ENCODE results near the gene TBC1D5.

The TBC1D5 gene

GRCh38 chr3:17288839-17289399 is 453.5 kb downstream of the TBC1D5 start (continued):
- TF ChIP-seq CSRNP3 (CRISPR knock-in tag; IDR thresholded peaks at IDR 0.05) (no peak), PATZ1 (CRISPR knock-in tag; IDR thresholded peaks at IDR 0.05; ENCODE audit: borderline replicate concordance) (no peak), SNAI2 (CRISPR knock-in tag; IDR thresholded peaks at IDR 0.05) (no peak), ZFP30 (CRISPR knock-in tag; IDR thresholded peaks at IDR 0.05) (no peak)

GRCh38 chr3:17287006-17287689 is 455.3 kb downstream of the TBC1D5 start:
- ATAC-seq = no peak; the same call in 2 of the 3 replicates
- no peak for TF ChIP-seq TCF4 (CRISPR knock-in tag; IDR thresholded peaks at IDR 0.05; ENCODE audit: borderline replicate concordance)

- TF ChIP-seq GLIS3 (CRISPR knock-in tag; IDR thresholded peaks at IDR 0.05) (no peak), CREB5 (CRISPR knock-in tag; IDR thresholded peaks at IDR 0.05; ENCODE audit: low read depth) (no peak), OSR1 (CRISPR knock-in tag; IDR thresholded peaks at IDR 0.05) (no peak), ZC3H10 (CRISPR knock-in tag; IDR thresholded peaks at IDR 0.05) (no peak), ZFP3 (CRISPR knock-in tag; IDR thresholded peaks at IDR 0.05) (no peak), ZFP30 (CRISPR knock-in tag; IDR thresholded peaks at IDR 0.05) (no peak), CSRNP3 (CRISPR knock-in tag; IDR thresholded peaks at IDR 0.05) (no peak), CSDC2 (CRISPR knock-in tag; IDR thresholded peaks at IDR 0.05) (no peak), SNAI2 (CRISPR knock-in tag; IDR thresholded peaks at IDR 0.05) (no peak), TSHZ2 (CRISPR knock-in tag; IDR thresholded peaks at IDR 0.05) (no peak), ZNF565 (CRISPR knock-in tag; conservative IDR thresholded peaks at IDR 0.05; ENCODE audit: low read depth) (no peak), TOX (CRISPR knock-in tag; IDR thresholded peaks at IDR 0.05; ENCODE audit: borderline replicate concordance) (no peak), ISL1 (CRISPR knock-in tag; IDR thresholded peaks at IDR 0.05) (no peak), TCF4 (CRISPR knock-in tag; IDR thresholded peaks at IDR 0.05; ENCODE audit: borderline replicate concordance) (no peak), ESRRG (CRISPR knock-in tag; IDR thresholded peaks at IDR 0.05) (no peak), BACH2 (CRISPR knock-in tag; IDR thresholded peaks at IDR 0.05; ENCODE audit: borderline replicate concordance) (no peak)
- no peak for ATAC-seq
Observed at GRCh38 chr3:17278006-17278405, 464.4 kb downstream of the TBC1D5 start.

- no peak for ATAC-seq
- no peak for TF ChIP-seq ZNF565 (CRISPR knock-in tag; conservative IDR thresholded peaks at IDR 0.05; ENCODE audit: low read depth)
- TF ChIP-seq PPARA (CRISPR knock-in tag; IDR thresholded peaks at IDR 0.05; ENCODE audit: borderline replicate concordance) = no peak
- no peak for TF ChIP-seq OSR1 (CRISPR knock-in tag; IDR thresholded peaks at IDR 0.05)
- TF ChIP-seq RARB (CRISPR knock-in tag; IDR thresholded peaks at IDR 0.05) = no peak
- TF ChIP-seq CREB5 (CRISPR knock-in tag; IDR thresholded peaks at IDR 0.05; ENCODE audit: low read depth) = no peak
- TF ChIP-seq ZC3H10 (CRISPR knock-in tag; IDR thresholded peaks at IDR 0.05) = no peak
- TF ChIP-seq ISL1 (CRISPR knock-in tag; IDR thresholded peaks at IDR 0.05) = no peak
- TF ChIP-seq ZFP3 (CRISPR knock-in tag; IDR thresholded peaks at IDR 0.05) = no peak
- TF ChIP-seq PATZ1 (CRISPR knock-in tag; IDR thresholded peaks at IDR 0.05; ENCODE audit: borderline replicate concordance) = no peak
- TF ChIP-seq CSDC2 (CRISPR knock-in tag; IDR thresholded peaks at IDR 0.05) = no peak
- no peak for TF ChIP-seq SNAI2 (CRISPR knock-in tag; IDR thresholded peaks at IDR 0.05)
- TF ChIP-seq ZFP30 (CRISPR knock-in tag; IDR thresholded peaks at IDR 0.05) = no peak
- no peak for TF ChIP-seq ZNF8 (CRISPR knock-in tag; IDR thresholded peaks at IDR 0.05)
Observed at GRCh38 chr3:17266846-17267245, 475.6 kb downstream of the TBC1D5 start.

All from SK-N-SH treated with all-trans-retinoic acid at 6 μM for 48 hours (cell line).